Measurements from ENCODE around the gene USP47. TPM values are rescaled to one million over a fixed set of nuclear protein-coding genes. Genes with fewer than 3 reads are reported as not detected.
A peak's percentile ranks its signal among the peaks of the same experiment; 100 is the strongest.

The USP47 gene
- 142 TPM for total RNA-seq (ENCODE audit: insufficient read depth, low replicate concordance)

- peak; percentile 93 for DNase-seq (ENCODE audit: low spot score)
Observed at GRCh38 chr11:11841723-11842420, at the start of gene USP47. Gene USP47 (plus strand): TSS chr11:11841972. CDS start chr11:11842186, 214 bp downstream.

- no peak for DNase-seq (ENCODE audit: low spot score)
Observed at GRCh38 chr11:11793073-11793472, 48.7 kb upstream of the USP47 start.

DNA sequence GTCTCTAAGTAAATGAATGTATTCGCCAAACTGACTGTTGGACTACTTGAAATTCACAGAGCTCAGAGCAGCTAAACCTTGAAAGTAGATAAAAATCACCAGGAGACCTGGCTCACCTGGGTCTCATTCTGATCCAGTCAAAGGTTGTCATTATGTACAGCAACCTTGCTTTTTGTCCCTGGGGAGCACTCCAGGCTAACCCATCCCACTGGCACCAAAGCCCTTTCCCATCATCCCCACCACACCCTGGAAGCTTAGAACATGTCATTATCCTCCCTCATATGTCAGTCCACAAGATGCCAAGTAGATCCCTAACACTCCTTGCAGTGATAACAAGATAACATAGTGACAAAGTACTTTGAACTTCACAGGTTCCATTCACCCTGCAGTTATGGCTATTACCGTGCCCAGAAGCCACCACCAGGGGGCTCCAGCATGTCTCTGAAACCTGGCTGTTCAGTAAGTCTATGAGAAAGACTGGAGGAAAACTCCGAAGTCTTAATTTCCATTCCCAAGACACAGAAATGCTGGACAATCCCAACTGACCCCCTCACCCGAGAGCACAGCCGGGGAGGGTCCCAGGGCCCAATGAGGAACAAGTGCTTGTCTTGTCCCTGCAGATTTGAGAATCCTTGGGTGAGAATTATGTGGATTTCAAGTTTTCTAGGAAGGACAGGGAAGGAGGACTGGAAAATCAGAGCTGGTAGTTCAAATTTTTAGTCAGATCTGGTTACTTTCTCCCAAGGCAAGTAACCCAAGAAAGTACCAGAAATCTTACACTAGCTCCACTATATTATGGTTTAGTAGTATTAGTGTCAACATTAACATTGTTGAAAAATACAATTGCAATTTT is 43.0 kb upstream of the USP47 start:
- peak; percentile 55 for DNase-seq (ENCODE audit: low spot score)

GRCh38 chr11:11805228-11805627 is 36.5 kb upstream of the USP47 start:
- DNase-seq (ENCODE audit: low spot score): no peak

DNA sequence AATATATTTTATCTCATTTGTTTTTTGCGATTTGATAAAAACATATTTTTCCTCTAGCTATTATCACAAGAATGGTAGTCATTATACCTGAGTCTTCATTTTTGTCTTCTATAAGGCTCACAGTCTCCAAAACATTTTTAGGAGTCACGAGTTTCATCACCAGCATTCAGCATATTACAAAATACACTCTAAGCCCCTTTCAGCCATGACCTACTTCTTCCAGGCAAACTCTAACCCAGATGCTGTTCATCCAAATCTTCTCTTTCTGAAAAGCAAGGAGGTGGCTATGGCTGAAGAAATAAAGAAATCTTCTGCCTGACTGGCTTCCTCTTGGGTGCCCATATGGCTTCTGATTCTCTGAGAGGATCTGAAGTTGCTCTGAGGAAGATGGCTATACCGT is 35.7 kb upstream of the USP47 start:
- no peak for DNase-seq (ENCODE audit: low spot score)

GRCh38 chr11:11806586-11806985 is 35.2 kb upstream of the USP47 start:
- DNase-seq (ENCODE audit: low spot score): no peak

- DNase-seq (ENCODE audit: low spot score): no peak
Observed at GRCh38 chr11:11807811-11808782, 33.7 kb upstream of the USP47 start.

- DNase-seq (ENCODE audit: low spot score): no peak
Observed at GRCh38 chr11:11808992-11809615, 32.7 kb upstream of the USP47 start.

- DNase-seq (ENCODE audit: low spot score): no peak
Observed at GRCh38 chr11:11810764-11811726, 30.7 kb upstream of the USP47 start.

DNA sequence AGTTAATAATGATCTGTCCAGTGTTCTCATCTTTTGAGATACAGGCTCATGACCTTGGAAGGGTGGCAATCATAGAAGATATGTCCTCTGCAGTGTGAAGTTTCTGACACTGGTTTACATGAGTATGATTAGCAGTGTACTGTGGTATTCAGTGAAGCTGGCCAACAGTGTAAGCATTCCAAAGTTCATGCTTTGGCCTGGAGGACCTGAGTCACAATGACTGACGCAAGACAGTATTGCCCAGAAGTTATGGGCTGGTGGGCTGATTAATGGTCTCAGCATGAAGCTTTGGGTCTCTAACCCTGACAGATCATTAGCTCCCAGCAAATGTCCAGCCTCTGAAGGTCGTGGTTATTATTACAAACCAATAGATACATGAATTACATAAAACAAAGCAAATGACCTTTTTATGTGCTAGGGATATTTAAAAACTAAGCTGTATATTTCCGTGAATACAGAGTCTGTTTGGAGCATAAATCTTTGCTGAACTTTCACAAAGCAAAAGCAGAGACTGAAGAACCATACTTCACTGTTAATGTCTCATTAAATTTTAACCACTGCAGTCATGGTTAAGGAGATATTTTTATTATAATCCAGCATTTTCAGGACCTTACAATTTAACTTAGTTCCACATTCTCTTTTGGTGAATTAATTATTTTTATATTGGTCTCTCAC is 28.3 kb upstream of the USP47 start:
- DNase-seq (ENCODE audit: low spot score): peak; percentile 76

DNA sequence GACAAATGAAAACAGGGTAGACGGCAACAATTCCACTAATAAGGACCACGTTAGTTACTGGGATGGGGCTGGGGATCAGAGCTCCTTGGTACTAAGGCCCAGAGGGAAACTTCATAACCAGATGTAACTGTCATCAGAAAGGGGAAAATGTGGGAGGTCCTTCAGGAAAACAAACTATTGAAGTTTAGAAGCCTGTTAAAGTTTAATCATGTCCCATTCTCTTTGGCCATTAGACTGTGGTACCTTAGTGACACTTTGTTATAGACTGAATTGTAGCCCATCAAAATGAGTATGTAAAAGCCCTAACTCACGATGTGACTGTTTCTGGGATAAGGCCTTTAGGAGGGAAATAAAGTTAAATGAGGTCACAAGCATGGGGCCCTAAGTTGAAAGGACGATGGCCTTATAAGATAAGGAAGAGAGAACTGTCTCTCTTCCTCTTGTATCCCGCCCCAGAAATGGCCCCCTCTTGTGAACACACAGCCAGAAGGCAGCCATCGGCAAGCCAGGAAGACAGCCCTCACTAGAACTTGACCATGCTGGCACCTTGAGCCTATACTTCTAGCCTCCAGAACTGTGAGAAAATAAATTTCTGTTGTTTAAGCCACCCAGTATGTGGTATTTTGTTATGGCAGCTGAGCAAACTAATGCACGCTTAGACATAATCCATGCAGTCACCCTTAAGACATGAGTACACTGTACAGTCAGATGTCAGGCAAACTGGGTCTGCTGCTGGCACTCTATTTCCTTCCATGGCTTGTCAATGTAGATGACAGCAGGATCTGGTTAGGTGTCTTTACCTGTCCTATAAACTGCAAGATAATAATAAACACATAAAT is 26.9 kb upstream of the USP47 start:
- no peak for DNase-seq (ENCODE audit: low spot score)

- no peak for DNase-seq (ENCODE audit: low spot score)
Observed at GRCh38 chr11:11816511-11817314, 25.1 kb upstream of the USP47 start.

DNA sequence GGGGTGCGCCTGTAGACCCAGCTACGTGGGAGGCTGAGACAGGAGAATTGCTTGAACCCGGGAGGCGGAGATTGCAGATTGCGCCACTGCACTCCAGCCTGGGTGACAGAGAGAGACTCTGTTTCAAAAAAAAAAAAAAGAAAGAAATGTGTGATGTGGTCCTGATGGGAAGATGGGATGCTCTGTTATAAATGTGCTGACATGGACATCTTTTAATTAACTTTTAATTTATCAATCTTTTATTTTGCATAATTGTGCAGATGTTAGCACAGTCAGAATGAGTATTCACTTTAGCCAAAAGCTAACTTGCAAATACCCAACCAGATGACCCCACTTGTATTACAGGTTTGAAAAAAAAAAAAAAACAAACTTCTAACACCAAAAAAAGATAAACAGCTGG is 23.8 kb upstream of the USP47 start:
- DNase-seq (ENCODE audit: low spot score): no peak

DNA sequence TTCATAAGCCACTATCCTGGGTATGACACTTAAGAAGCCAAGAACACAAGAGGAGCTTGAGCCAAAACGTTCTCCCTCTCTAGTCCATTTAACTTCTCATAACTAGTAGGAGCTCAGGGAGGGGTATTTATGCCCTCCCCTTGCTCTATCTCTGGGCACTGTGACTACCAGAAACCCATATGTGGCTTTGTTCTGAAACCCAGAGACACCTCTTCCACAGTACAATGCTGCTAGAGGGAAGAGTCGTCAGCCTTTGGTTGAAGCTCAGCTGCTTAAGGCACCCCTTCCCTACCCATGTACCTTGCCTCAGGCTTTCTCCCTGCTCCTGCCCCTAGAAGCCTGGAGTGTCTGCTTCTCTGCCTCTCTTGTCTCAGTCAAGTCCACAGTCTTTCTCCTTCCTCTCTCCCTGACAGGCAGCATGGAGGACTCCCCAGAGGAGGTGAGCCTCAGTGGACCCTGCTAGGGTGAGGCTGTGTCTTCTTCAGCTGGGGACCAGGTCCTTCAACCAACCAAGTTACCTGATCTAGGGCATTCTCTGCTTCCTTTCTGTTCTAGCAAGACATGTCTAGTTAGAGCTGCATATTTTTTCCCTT is 23.1 kb upstream of the USP47 start:
- no peak for DNase-seq (ENCODE audit: low spot score)

DNA sequence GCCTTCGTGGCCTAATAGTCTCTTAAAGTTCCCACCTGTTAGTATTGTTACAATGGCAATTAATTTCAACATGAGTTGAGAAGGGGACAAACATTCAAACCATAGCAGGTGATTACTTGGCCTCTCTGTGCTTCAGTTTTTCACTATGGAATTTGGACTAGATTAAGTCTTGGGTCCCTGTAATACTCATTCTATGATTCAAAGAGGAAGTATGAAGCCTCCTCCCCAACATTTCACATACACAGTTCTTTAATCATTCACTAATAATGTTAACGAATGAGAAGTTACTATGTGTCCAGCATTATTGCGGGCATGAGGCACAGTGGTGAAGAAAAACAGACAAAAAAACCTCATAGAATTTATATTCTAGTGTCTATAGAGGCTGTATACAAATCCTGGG is 19.9 kb upstream of the USP47 start:
- DNase-seq (ENCODE audit: low spot score): no peak

- DNase-seq (ENCODE audit: low spot score): peak; percentile 82
Observed at GRCh38 chr11:11822946-11823345, 18.8 kb upstream of the USP47 start.

- no peak for DNase-seq (ENCODE audit: low spot score)
Observed at GRCh38 chr11:11826260-11826659, 15.5 kb upstream of the USP47 start.
